K562 (cell line): Measurements from ENCODE around the gene ADAT2. TPM values are rescaled to one million over a fixed set of nuclear protein-coding genes. Genes with fewer than 3 reads are reported as not detected.

Experiments used
- ATAC-seq: fragments of 200-7000 bp; cut with Tn5 transposase; 3 replicates; pipeline ENCODE4 v1.9.1; 2020; ENCODE audit warnings: moderate library complexity
- BruUV-seq: library from RNA; stranded (reverse); fragments of 400-500 nt; replicated peaks from 2 replicates; lab custom pipeline; 2021; lab: Mats Ljungman, UMichigan
- CTCF ChIA-PET: fragments of 300-600 bp; formaldehyde crosslinking; extraction: SDS; loops from one replicate; lab custom pipeline; 2021; ENCODE audit warnings: low intra/inter-chr PET ratio; lab: Yijun Ruan, JAX
- POLR2A ChIA-PET: fragments of 300-600, 350-650 bp; sonication (Branson Sonifier 250); formaldehyde crosslinking; extraction: SDS; loops from one replicate; lab custom pipeline; 2021; ENCODE audit warnings: antibody characterized with exemption, inconsistent platforms; lab: Yijun Ruan, JAX
- DNase-seq, 4 experiments: peaks; one replicate each; pipeline versions ENCODE4 v3.0.0 to v3.0.0-alpha.2; 2011 to 2018; ENCODE audit warnings: low spot score in 3 of 4, mixed read lengths in 3 of 4; ENCODE audit errors: extremely low read depth in 1 of 4
- FAIRE-seq: peaks from 2 replicates; lab custom pipeline; 2011; peaks lifted over from hg19 to GRCh38; lab: Jason Lieb, UNC
- H2AFZ ChIP-seq: 2 replicates; pipeline ENCODE4 v1.6.0; 2011; ENCODE audit warnings: low read depth, low read length, control low read depth, inconsistent platforms
- H3K27ac ChIP-seq: fragments of 200-600 bp; 3 replicates; pipeline ENCODE4 v1.8.0; 2011; ENCODE audit warnings: low read depth, mild to moderate bottlenecking, control low read depth, inconsistent platforms, low read length, moderate library complexity, mixed read lengths; ENCODE audit errors: extremely low read depth
- H3K27me3 ChIP-seq, 2 experiments: fragments of 300-600 bp in 1 of 2; 2 replicates in 1 of 2; 3 replicates in 1 of 2; pipeline versions ENCODE4 v1.6.0 to v1.8.0; 2011; ENCODE audit warnings: inconsistent platforms in 2 of 2, low read length in 2 of 2, mild to moderate bottlenecking in 1 of 2, mixed read lengths in 1 of 2, moderate library complexity in 1 of 2; ENCODE audit not compliant: control insufficient read depth in 2 of 2, insufficient read depth in 2 of 2
- H3K36me3 ChIP-seq: fragments of 300-600 bp; 3 replicates; pipeline ENCODE4 v1.8.0; 2011; ENCODE audit warnings: mild to moderate bottlenecking, low read length, inconsistent platforms; ENCODE audit not compliant: control insufficient read depth, insufficient read depth
- H3K4me1 ChIP-seq, 2 experiments: fragments of 200-600 bp in 1 of 2; replicated peaks in 1 of 2; 2 replicates in 1 of 2; 3 replicates in 1 of 2; pipeline versions ENCODE4 v1.5.1 to v1.8.0; 2011; ENCODE audit warnings: inconsistent platforms in 2 of 2, low read length in 2 of 2, mild to moderate bottlenecking in 1 of 2, mixed read lengths in 1 of 2, moderate library complexity in 1 of 2; ENCODE audit not compliant: control insufficient read depth in 2 of 2, insufficient read depth in 2 of 2
- H3K4me2 ChIP-seq: 2 replicates; pipeline ENCODE4 v1.6.1; 2011; ENCODE audit warnings: low read length, control low read depth, inconsistent platforms, mixed read lengths; ENCODE audit not compliant: insufficient read depth
- H3K4me3 ChIP-seq: fragments of 200-600 bp; sonication (generic), shearing (Covaris generic); 2 replicates; pipeline ENCODE4 v1.5.1; 2016; ENCODE audit warnings: control low read depth, inconsistent platforms
- H3K79me2 ChIP-seq: fragments of 200-600 bp; 3 replicates; pipeline ENCODE4 v1.8.0; 2011; ENCODE audit warnings: low read length, inconsistent platforms; ENCODE audit not compliant: control insufficient read depth, insufficient read depth
- H3K9ac ChIP-seq, 2 experiments: 2 replicates each; pipeline versions ENCODE4 v1.6.0 to v1.6.1; 2011; ENCODE audit warnings: low read depth in 2 of 2, low read length in 2 of 2, control low read depth in 1 of 2, inconsistent platforms in 1 of 2, mild to moderate bottlenecking in 1 of 2, mixed read lengths in 1 of 2; ENCODE audit not compliant: insufficient read depth in 1 of 2
- H3K9me1 ChIP-seq: one replicate; pipeline ENCODE4 v1.6.0; 2011; ENCODE audit warnings: inconsistent platforms, mild to moderate bottlenecking, low read length, moderate library complexity; ENCODE audit not compliant: control insufficient read depth, insufficient read depth
- H3K9me3 ChIP-seq: replicated peaks from 2 replicates; pipeline ENCODE4 v1.5.1; 2011; ENCODE audit warnings: low read depth, low read length, inconsistent platforms; ENCODE audit not compliant: control insufficient read depth, insufficient read depth
- H4K20me1 ChIP-seq: replicated peaks from 2 replicates; pipeline ENCODE4 v1.6.1; 2011; ENCODE audit warnings: low read length, inconsistent platforms, mixed read lengths; ENCODE audit not compliant: control insufficient read depth, insufficient read depth
- HMG20A ChIP-seq: fragments of 450-650 bp; formaldehyde crosslinking; conservative IDR thresholded peaks from 2 replicates; pipeline ENCODE4 v1.4.0; 2020; ENCODE audit warnings: mild to moderate bottlenecking, mixed read lengths
- KDM4B ChIP-seq, 2 experiments: fragments of 450-650 bp in 1 of 2; sonication (generic) in 1 of 2; IDR thresholded peaks; 2 replicates each; pipeline ENCODE4 v1.6.1; 2016 to 2017; ENCODE audit warnings: borderline replicate concordance in 2 of 2, antibody characterized with exemption in 1 of 2, low read depth in 1 of 2, mild to moderate bottlenecking in 1 of 2
- KHSRP ChIP-seq: fragments of 450-650 bp; IDR thresholded peaks from 2 replicates; pipeline ENCODE4 v1.6.1; 2017
- MAFF ChIP-seq: IDR thresholded peaks from 2 replicates; pipeline ENCODE4 v1.6.1; 2012; ENCODE audit warnings: low read length, improper control_type of control experiment
- SLC30A9 ChIP-seq: fragments of 250-450 bp; sonication (Bioruptor Pico); IDR thresholded peaks from 2 replicates; pipeline ENCODE4 v1.8.0; 2022; ENCODE audit warnings: mild to moderate bottlenecking, moderate library complexity
- TARDBP ChIP-seq: fragments of 450-650 bp; IDR thresholded peaks from 2 replicates; pipeline ENCODE4 v1.6.1; 2016
- ZNF146 ChIP-seq: IDR thresholded peaks from one replicate; pipeline ENCODE4 v1.6.1; 2018; ENCODE audit warnings: missing compliant biosample characterization; ENCODE audit not compliant: unreplicated experiment
- ZNF212 ChIP-seq: fragments of 450-650 bp; formaldehyde crosslinking; IDR thresholded peaks from 2 replicates; pipeline ENCODE4 v1.4.0; 2020; ENCODE audit warnings: mild to moderate bottlenecking
- ZNF263 ChIP-seq: sonication (generic); formaldehyde crosslinking; IDR thresholded peaks from 2 replicates; pipeline ENCODE4 v1.8.0; 2022; ENCODE audit warnings: mild to moderate bottlenecking, missing genetic modification reagents, borderline replicate concordance
- ZNF830 ChIP-seq: fragments of 250-450 bp; sonication (Bioruptor Pico); IDR thresholded peaks from 2 replicates; pipeline ENCODE4 v1.5.0; 2021; ENCODE audit warnings: mild to moderate bottlenecking
- WGBS: fragments of 100-300 bp; shearing (Covaris generic); methylation state at CpG from one replicate; pipeline ENCODE4 v1.1.6; 2016; ENCODE audit warnings: low coverage, mixed read lengths; ENCODE audit not compliant: insufficient coverage; ENCODE audit errors: missing lambda C conversion rate; 5-methylcytosine and 5-hydroxymethylcytosine counted together
- in situ Hi-C: fragments of 300-500 bp; cut with MboI; formaldehyde crosslinking; loops from 4 replicates; pipeline ENCODE4 v1.15.0; 2018; ENCODE audit warnings: inconsistent platforms, mixed read lengths
- intact Hi-C: fragments of 100-400 bp; cut with micrococcal nuclease; formaldehyde crosslinking; loops from 2 replicates; pipeline ENCODE4 v1.14.2; 2022
- polyA plus RNA-seq, 8 experiments: library from polyadenylated mRNA; depleted of rRNA in 4 of 8; stranded (reverse) in 5 of 8; unstranded in 3 of 8; fragments of >200 nt; fragmentation: Nextera tagmentation in 2 of 8; fragmentation: Illumina TruSeq in 1 of 8; extraction: Ambion mirVana in 2 of 8; extraction: Trizol in 1 of 8; gene quantifications; 2 replicates each; pipeline versions ENCODE4 v1.2.1 to v1.2.3, GENCODE V29; 2011 to 2014; ENCODE audit warnings: inconsistent platforms in 1 of 8, missing spikeins in 1 of 8
- total RNA-seq, 7 experiments: library from RNA; depleted of rRNA in 6 of 7; stranded (reverse); fragments of >200 nt in 6 of 7; fragmentation: Illumina TruSeq in 2 of 7; extraction: Trizol in 2 of 7; gene quantifications; 2 replicates each; pipeline versions ENCODE4 v1.2.1 to v1.2.3, GENCODE V29; 2011 to 2021; ENCODE audit warnings: low replicate concordance in 1 of 7
- TF ChIP-seq, protein P1 (sequence below): fragments of 250-450 bp; sonication (Bioruptor Pico); IDR thresholded peaks from 2 replicates; pipeline ENCODE4 v1.4.0; 2020; ENCODE audit warnings: mild to moderate bottlenecking, moderate library complexity
- TF ChIP-seq, protein P2 (sequence below): fragments of 250-450 bp; sonication (Bioruptor Pico); IDR thresholded peaks from 2 replicates; pipeline ENCODE4 v1.4.0; 2020
- TF ChIP-seq, protein P3 (sequence below): fragments of 250-450 bp; sonication (Bioruptor Pico); IDR thresholded peaks from 2 replicates; pipeline ENCODE4 v1.5.0; 2021
- TF ChIP-seq, protein P4 (sequence below): fragments of 250-450 bp; sonication (Bioruptor Pico); IDR thresholded peaks from 2 replicates; pipeline ENCODE4 v1.4.0; 2020; ENCODE audit warnings: mild to moderate bottlenecking

The ADAT2 gene
- total and polyA plus RNA-seq, 9 of the 15 experiments (the other 6 are each of a cell fraction or from before 2014, with no cell fraction given), result 13.0 to 62.5 (median 31.7) TPM

DNA sequence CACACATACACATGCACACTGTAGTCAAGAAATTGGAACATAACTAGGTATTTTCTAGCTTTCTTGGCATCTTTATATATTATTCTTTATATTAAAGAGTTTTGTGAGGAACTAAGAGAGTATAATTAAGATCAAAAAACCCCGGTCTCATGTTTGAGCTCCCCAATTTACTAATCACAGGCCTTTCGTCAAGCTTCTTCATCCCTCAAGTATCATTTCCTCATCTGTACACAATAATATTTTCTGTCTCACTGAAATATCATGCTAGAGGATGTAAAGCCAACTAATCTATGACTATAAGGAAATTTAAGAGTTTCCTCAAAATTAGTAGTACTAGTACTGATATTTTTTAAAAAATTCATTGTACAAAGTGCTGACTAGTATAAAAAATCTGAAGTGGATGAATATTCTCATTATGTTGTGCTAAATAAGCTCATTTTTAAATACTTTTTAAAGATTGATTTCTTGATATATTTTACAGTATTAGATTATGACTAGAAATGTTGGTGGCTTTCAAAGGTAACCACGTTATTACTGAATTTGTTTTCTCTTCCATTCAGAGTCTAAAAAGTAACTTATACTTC, 28.1 kb upstream of the ADAT2 start (continued):
- TF ChIP-seq TARDBP, result no peak
- peak; percentile 69; the same call in 1 of the 2 replicates for TF ChIP-seq MAFF
- TF ChIP-seq KHSRP, result no peak
- no peak for TF ChIP-seq ZNF212

DNA sequence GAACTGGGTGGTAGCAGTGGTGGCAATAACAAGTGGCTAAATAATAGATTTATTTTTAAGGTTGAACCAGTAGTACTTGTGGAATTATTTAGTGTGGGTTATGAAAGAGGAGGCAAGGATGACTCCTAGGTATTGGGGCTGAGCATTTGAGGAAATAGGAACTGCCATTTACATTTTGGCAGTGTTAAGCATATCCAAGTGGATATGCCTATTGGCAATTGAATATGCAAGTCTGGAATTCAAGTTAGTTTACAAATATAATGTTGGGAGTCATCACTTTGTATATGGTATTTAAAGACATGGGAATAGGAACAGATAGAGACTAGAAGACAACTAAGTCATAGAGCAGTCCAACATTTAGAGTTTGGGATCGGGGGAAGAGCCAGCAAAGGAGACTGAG, 26.1 kb upstream of the ADAT2 start:
- in situ Hi-C loops (no loop called here), intact Hi-C loops (no loop called here)
- Histone ChIP-seq H3K9me1 (no peaks in the 10 kb centered on the region), H3K36me3 (peaks cover 5% of the 10 kb centered on the region; the same call in 2 of the 3 replicates), H3K4me1 (no peaks in the 10 kb centered on the region), H4K20me1 (no peaks in the 10 kb centered on the region), H3K4me2 (no peak overlapping the region), H3K9ac (no peak overlapping the region), H3K79me2 (no peaks in the 10 kb centered on the region), H3K4me3 (no peak overlapping the region), H3K27ac (no peak overlapping the region), H3K27me3 (no peaks in the 10 kb centered on the region), H2AFZ (no peak overlapping the region), H3K9me3 (no peaks in the 10 kb centered on the region)
- 89% methylated on average over 1 of the region's 1 CpG for WGBS
- ATAC-seq (no peak), DNase-seq (no peak), FAIRE-seq (no peak)
- ChIA-PET POLR2A (interaction anchor here (0.7 kb wide), 1 partner anchor 51 kb away, joined by 3 read pairs; no protein-coding TSS in a partner anchor), CTCF (no interaction called here)
- no TSS peak for BruUV-seq
- TF ChIP-seq, protein P1, sequence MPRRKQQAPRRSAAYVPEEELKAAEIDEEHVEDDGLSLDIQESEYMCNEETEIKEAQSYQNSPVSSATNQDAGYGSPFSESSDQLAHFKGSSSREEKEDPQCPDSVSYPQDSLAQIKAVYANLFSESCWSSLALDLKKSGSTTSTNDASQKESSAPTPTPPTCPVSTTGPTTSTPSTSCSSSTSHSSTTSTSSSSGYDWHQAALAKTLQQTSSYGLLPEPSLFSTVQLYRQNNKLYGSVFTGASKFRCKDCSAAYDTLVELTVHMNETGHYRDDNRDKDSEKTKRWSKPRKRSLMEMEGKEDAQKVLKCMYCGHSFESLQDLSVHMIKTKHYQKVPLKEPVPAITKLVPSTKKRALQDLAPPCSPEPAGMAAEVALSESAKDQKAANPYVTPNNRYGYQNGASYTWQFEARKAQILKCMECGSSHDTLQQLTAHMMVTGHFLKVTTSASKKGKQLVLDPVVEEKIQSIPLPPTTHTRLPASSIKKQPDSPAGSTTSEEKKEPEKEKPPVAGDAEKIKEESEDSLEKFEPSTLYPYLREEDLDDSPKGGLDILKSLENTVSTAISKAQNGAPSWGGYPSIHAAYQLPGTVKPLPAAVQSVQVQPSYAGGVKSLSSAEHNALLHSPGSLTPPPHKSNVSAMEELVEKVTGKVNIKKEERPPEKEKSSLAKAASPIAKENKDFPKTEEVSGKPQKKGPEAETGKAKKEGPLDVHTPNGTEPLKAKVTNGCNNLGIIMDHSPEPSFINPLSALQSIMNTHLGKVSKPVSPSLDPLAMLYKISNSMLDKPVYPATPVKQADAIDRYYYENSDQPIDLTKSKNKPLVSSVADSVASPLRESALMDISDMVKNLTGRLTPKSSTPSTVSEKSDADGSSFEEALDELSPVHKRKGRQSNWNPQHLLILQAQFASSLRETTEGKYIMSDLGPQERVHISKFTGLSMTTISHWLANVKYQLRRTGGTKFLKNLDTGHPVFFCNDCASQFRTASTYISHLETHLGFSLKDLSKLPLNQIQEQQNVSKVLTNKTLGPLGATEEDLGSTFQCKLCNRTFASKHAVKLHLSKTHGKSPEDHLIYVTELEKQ, result no peak
- TF ChIP-seq SLC30A9 (CRISPR knock-in tag), result no peak
- TF ChIP-seq, protein P2, sequence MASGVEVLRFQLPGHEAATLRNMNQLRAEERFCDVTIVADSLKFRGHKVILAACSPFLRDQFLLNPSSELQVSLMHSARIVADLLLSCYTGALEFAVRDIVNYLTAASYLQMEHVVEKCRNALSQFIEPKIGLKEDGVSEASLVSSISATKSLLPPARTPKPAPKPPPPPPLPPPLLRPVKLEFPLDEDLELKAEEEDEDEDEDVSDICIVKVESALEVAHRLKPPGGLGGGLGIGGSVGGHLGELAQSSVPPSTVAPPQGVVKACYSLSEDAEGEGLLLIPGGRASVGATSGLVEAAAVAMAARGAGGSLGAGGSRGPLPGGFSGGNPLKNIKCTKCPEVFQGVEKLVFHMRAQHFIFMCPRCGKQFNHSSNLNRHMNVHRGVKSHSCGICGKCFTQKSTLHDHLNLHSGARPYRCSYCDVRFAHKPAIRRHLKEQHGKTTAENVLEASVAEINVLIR (CRISPR knock-in tag), result no peak
- TF ChIP-seq ZNF263 (CRISPR knock-in tag), result no peak
- TF ChIP-seq, protein P3, sequence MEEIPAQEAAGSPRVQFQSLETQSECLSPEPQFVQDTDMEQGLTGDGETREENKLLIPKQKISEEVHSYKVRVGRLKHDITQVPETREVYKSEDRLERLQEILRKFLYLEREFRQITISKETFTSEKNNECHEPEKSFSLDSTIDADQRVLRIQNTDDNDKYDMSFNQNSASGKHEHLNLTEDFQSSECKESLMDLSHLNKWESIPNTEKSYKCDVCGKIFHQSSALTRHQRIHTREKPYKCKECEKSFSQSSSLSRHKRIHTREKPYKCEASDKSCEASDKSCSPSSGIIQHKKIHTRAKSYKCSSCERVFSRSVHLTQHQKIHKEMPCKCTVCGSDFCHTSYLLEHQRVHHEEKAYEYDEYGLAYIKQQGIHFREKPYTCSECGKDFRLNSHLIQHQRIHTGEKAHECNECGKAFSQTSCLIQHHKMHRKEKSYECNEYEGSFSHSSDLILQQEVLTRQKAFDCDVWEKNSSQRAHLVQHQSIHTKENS (CRISPR knock-in tag), result no peak
- TF ChIP-seq ZNF146 (CRISPR knock-in tag), result no peak
- no peak for TF ChIP-seq KDM4B (IDR thresholded peaks at IDR 0.05; ENCODE audit: borderline replicate concordance in 2 of 2, low read depth in 1 of 2)
- TF ChIP-seq ZNF830 (CRISPR knock-in tag), result no peak
- TF ChIP-seq, protein P4, sequence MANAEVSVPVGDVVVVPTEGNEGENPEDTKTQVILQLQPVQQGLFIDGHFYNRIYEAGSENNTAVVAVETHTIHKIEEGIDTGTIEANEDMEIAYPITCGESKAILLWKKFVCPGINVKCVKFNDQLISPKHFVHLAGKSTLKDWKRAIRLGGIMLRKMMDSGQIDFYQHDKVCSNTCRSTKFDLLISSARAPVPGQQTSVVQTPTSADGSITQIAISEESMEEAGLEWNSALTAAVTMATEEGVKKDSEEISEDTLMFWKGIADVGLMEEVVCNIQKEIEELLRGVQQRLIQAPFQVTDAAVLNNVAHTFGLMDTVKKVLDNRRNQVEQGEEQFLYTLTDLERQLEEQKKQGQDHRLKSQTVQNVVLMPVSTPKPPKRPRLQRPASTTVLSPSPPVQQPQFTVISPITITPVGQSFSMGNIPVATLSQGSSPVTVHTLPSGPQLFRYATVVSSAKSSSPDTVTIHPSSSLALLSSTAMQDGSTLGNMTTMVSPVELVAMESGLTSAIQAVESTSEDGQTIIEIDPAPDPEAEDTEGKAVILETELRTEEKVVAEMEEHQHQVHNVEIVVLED (CRISPR knock-in tag), result no peak
- TF ChIP-seq HMG20A (CRISPR knock-in tag), result no peak
